Stimulated activated CD8-positive, alpha-beta memory T cell treated with anti-CD3 and anti-CD28 coated beads, Interleukin-15, amount 100 ng/mL, for 24 hours (primary cell): ENCODE data around the gene RECQL5.
"Not testable (repeated sequence)": the region's sequence is repeated elsewhere in the genome, so short reads cannot be mapped to it uniquely, and the experiment has no call there.

ENCODE experiments used
- DNase-seq: peaks from one replicate; pipeline ENCODE4 v3.0.0-alpha.2; 2020; ENCODE audit warnings: low read depth

The RECQL5 gene

DNA sequence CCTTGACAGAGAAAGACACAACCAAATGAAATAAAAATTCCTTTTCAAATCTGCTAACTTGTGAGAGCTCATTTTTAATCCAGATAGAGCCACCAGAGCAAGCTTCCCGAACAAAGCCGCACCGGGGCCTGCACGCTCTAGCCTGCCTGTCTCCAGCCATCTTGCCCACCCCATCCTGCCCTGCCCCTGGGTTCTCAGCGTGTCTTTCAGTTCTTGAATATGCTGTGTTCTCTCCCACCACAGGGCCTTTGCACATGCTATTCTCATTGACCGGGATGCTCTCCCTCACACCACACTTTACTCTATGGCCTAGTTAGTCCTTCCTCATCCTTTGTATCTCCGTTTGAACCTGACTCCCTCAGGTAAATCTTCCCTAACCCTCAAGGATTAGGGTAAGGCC, 19.0 kb downstream of the RECQL5 start:
- DNase-seq = no peak

- DNase-seq = no peak
These were observed 19.9 kb downstream of the RECQL5 start for GRCh38 chr17:75647061-75647460.

DNA sequence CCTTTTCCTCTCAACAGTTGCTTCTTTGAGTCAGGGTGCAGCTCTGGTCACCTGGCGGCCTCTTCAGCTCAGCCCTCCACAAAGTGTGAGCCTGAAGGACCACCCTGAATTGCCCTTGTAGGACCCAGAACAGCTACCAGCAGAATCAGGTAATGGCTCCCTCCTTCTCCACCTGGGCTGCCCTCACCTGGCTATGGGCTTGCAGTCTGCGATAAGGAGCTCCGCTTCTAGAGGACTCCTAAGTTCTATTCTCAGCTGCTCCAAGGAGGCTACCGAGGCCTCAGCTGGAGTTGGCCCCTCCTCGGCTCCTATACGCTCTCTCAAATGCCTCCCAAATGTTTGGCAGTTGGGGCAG, 20.3 kb downstream of the RECQL5 start:
- no peak for DNase-seq

DNA sequence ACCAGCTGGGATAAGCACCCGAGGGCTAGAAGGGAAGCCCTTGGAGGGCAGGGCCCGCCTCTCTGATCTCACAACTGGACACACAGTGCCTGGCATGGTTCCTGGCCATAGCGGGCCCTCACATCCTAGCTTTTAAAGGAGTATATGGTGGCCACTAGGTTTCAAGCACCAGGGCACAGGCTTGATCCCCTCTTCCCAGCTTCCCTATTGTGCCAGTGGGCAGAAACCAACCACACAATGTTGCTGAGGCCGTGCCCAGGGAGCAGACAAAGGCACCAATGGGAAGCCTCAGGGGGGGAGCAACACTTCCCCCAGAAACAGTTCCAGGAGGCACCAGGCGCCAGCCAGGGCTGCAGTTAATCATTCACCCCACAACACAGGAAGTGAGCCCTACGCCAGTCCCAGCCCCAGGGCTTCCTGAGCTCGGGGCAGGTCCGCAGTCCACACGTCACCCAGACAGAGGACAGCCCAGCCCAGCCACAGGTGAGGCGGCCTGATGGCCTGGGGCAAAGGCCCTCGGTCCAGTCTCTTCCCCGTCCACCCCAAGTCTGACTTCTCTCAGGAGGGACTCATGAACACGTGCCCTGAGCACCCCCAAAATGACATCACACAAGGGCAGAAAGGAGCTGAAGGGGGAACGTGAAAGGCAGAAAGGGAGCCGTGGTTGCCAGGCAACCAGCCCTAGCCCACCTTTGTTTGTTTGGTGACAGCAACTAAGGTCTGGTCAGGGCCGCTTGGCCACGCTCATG, 20.9 kb downstream of the RECQL5 start:
- no peak for DNase-seq

DNA sequence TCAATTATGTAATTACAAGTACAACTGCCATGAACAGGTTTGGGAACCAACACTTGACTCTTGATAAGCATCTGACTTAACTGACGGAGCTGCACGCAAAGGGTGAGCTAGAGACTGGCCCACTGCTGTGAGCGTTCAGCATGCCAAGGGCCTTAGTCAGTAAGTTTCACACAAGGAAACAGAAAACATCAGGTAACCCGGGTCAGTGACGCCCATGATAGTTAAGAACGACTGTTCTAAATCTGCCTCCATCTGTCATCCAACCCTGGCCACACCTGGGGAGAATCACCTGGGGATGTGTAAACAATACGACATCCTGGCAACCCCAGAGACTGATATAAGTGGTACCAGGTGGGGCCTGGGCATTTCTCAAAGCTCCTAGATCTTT, 21.5 kb downstream of the RECQL5 start:
- no peak for DNase-seq

DNA sequence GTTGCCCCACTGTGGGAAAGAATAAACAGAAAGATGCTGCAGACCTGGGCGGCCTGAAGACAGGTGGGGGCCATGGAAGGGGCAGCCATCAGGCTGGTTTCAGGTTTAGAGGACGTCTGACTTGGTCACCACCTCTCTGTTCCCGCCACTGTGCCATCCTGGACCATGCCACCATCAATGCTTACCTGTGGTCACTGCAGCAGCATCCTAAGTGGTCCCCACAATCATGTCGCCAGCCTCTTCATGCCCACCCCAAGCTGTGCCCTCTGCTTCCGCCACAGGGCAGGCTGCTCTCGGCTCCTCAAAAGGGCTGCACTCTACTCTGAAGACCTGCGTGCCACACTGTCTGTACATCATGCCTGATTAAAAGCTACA, 23.3 kb downstream of the RECQL5 start:
- DNase-seq = no peak

DNA sequence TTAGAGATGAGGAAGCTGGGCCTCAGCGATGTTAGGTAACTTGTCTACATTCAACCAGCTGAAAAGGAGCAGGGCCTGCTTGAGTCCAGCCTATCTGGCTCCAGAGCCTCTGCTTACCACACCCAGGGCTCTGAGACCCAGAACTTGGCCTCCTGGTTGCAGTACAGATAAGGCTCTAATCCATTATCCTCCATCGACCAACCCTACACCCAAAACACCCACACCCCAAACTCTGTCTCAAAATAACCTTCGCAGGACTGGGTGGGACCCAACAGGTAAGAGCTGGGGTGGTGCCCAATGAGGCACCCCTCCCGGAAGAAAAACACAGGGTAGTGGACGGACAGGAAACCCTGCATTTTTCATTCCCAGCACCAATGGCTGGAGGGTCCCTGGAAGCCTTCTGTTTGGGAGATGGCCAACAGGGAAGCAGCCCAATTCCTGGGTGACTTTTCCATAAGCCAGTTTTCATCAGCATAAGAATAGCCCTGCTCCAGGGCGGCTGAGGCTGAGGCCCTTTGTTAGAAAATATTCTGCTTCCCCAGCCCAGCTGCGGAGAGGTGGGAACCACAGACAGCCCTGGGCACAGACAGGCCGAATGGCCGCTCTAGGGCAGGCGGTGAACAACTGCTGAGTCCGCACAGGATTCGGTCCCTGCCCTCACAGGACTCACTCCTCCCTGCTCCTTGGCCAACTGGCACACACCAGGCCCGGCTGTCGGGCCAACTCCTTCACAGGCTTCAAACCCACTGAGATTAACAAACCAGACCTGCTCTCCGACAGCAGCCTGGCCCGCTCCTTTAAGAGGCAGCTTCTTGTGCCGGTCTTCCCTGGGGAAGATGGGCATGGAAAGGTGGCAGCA, 23.9 kb downstream of the RECQL5 start:
- DNase-seq = no peak

- no peak for DNase-seq
These were observed 24.7 kb downstream of the RECQL5 start for GRCh38 chr17:75642182-75642783.

GRCh38 chr17:75641343-75641742, 25.6 kb downstream of the RECQL5 start:
- DNase-seq = no peak

DNA sequence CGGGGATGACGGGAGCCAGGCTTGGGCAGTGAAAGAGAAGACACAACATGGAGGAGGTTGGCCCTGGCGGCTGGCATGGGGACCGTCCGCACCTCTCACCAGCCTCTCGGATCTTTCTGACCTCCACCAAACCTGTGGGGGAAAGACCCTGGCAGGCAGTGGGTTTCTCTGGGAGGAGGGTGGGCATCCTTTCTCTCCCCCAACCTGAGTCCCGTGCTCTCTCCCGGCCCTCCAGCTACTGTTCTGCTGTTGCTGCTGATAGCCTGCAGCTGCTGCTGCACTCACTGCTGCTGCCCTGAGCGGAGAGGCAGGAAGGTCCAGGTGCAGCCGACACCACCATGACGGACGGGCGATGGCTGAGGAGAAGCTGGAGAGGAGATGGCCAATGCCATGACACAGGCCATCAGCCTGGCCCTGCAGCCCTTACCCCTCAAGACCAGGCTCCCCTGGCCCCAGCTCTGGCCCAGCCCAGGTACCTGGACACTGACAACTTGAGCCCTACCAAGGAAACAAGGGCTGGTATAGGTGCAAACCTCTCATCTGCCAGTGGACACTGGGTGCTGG, 26.3 kb downstream of the RECQL5 start:
- no peak for DNase-seq

DNA sequence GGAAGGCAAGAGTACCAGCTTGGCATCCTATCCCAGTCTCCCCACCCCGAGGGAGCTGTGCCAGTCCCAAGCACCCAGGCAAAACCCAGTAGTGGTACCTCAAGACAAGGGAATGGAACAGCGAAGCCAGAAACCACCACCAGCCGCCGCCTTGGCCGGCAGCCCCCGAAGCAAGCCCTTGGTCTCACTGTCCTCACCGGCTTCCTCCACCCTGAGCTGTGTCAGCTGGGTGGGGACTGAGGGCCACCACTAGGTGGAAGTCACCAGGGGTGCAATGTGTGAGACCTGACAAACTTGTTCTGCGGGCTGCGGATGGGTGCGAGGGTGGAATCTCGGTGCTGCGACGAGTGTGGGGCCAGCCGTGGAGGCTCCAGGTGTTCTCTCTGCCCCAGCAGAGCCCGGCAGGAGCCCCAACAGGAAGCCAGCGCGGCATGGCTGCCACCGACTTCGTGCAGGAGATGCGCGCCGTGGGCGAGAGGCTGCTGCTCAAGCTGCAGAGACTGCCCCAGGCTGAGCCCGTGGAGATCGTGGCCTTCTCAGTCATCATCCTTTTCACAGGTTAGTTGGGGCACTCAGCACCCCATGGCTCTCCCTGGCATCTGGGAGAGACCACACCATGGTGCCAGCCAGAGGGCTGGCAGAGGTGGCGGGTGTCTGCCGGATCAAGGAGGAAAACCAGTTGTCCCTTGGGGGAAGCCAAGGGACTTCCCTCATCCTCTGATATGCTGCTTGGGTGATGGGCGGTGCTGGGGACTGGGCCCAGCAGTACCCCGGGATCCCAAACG, 27.0 kb downstream of the RECQL5 start:
- DNase-seq = no peak

DNA sequence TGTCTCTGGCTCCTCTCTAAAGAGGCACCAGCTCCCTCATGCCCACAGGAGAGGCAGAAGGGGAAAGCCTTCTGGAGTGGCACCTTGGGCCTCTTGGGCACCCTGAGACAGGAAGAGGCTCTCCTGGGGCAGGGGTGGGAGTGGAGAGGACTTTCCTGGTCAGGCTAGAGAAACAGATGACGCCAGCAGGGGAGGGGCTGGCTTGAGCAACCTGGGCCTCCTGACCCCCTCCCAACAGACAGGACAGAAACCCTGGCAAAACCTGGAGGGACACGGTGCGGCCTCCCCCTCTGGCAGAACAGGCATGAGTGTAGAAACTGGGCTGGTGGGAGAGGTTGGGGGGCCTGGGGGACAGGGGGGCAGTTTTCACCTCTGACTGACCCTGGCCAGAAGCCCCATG, 27.6 kb downstream of the RECQL5 start:
- DNase-seq = no peak

DNA sequence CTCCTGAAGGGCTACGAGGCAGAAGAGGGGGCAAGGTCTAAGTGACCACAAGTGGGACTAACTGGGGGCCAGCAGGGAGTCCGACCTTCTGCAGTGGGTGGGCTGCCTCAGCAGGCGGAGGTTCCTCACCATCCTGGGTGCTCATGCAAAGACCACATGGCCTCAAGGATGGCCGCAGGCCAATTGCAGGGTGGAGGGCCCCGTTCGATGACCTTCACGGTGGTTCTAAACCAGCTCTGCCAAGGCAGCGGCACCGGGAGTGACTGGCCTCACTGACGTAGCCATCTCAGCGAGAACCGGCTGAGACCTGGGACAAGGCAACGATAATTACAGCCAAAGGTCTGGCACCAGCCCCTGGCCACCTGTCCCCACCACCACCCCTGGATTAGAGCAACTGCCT, 28.1 kb downstream of the RECQL5 start:
- DNase-seq = no peak

GRCh38 chr17:75638039-75638438, 28.9 kb downstream of the RECQL5 start:
- DNase-seq = not testable (repeated sequence)

- no peak for DNase-seq
These were observed 29.4 kb downstream of the RECQL5 start for GRCh38 chr17:75637551-75637950.

DNA sequence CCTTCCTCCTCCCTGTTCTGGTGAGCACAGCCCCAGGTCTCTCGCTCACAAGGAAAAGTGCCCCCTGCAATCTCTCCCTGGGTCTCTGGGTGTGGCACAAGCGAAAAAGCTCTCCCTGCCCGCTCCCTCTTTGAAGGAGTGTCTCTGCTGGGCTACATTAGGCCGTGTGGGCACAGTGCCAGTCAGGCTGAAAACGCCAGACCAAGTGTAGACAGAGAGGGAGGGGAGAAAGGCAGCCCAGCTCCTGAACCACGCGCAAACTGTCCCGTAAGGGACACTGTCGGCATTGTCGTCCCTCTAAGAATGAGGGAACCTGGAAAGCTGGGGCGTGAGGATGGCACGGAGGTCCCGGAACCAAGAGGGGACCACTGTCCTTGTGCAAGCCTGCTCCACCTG, 29.8 kb downstream of the RECQL5 start:
- DNase-seq = no peak

- DNase-seq = no peak
These were observed 30.4 kb downstream of the RECQL5 start for GRCh38 chr17:75636381-75637142.

DNA sequence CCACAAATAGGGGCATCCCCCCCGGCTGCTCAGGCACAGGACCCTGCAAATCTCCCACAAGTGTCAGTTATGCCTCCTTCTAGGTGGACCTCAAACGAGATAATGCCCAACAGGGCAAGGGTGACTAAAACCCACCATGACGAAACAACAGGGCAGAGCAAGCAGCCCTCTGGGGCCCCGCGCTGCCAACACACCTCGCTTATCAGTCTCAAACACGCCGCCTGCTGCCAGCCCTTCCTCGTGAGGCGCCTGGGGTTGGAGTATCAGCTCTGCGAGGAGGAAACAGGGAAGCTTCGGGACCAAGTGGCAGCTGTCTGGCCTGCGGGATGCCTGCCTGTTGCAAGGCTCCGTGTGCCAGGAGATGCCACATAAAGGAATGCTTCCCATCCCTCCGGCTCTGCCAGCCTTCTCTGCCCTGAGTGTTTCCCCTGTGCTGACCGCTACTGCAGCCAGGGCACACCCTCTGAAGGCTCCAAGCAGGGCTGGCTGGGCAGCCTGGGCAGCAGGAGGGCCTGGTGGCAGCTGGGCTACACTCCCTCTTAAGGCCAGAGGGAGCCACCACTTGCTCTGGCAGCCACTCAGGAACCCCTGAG, 31.2 kb downstream of the RECQL5 start:
- DNase-seq = no peak

DNA sequence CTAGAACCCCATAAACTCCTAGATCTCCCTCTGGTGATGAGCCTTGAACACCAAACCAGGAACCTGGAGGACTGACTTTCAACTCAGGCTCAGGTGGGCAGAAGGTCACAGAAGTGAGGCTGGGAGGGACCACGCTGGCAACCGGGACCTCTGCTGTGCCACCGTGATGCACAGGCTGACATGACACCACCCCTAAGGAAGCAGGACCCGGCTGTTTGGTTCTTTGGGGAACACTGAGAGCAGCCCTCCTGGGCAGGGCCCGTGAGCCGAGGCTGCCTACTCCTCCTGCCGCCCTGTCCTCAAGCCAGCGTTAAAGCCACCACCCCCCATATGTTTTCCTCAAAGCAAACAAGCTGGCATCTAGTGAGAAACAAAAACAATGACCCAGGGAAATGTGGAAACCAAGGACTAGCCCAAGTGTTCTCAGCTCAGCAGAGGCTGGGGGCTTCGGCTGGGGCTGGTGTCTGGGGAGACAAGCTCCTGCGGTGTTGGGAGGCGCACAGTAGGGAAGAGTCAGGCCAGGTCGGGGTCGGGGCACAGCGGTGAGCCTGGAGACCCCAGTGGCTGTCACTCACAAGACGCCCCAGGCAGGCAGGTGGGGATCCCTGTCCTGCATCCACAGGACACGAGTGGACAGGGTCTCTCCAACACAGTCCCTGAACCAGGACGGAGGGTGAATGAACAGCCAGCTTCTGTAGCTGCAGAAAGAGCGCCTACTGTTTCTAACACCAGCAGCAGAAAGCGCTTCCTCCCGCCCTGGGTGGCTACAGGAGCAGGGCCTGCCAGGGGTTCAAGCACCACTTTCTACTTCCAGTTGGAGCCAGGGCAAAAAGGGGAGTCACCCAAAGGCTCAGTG, 32.0 kb downstream of the RECQL5 start:
- no peak for DNase-seq

GRCh38 chr17:75634376-75634740, 32.6 kb downstream of the RECQL5 start:
- no peak for DNase-seq
